ENCODE measurements around the gene TEX2. TPM values are rescaled to one million over a fixed set of nuclear protein-coding genes. Genes with fewer than 3 reads are reported as not detected.

TEX2 gene
- total and polyA plus RNA-seq, 2 donors (not counting 3 experiments of a cell fraction or from before 2014, with no cell fraction given), result 13.3 to 25.8 TPM

- POLR2A ChIA-PET, result no interaction called here
- intact Hi-C loops (cut with micrococcal nuclease) (no loop called here), dilution Hi-C loops (cut with MboI; ENCODE audit: extremely low pct_ligation_motif_present, low sequenced_read_pairs) (loop anchor here (25.0 kb wide), 1 partner anchor 87 kb away; no protein-coding TSS in a partner anchor)
- H3K79me2 ChIP-seq (ENCODE audit: control insufficient read depth, insufficient read depth, low read length), result peaks cover 40% of the 10 kb centered on the region
- no peak overlapping the region for H3K27ac ChIP-seq (ENCODE audit: insufficient read depth, low read depth, low read length)
- H4K20me1 ChIP-seq (replicated peaks; ENCODE audit: control insufficient read depth, extremely low read depth, insufficient read depth, low read length), result no peaks in the 10 kb centered on the region
- no peak overlapping the region for H3K9ac ChIP-seq (replicated peaks; ENCODE audit: extremely low read depth, insufficient read depth, low read length)
- no peak overlapping the region for H2AFZ ChIP-seq (ENCODE audit: low read depth, low read length)
- CTCF ChIA-PET, result interaction anchor here (0.9 to 2.5 kb wide), 4 partner anchors 9 to 158 kb away, joined by 4 to 9 read pairs (median 6); no protein-coding TSS in a partner anchor
- TF ChIP-seq POLR2AphosphoS5 (IDR thresholded peaks at IDR 0.05; ENCODE audit: insufficient read depth, low read depth, low read length), result no peak
- TF ChIP-seq MYC (IDR thresholded peaks at IDR 0.05; ENCODE audit: low read depth, low read length), result no peak
- no peak for TF ChIP-seq EZH2 (IDR thresholded peaks at IDR 0.05; ENCODE audit: borderline replicate concordance, low read depth, low read length, severe bottlenecking)
- no peak for TF ChIP-seq FOS (IDR thresholded peaks at IDR 0.05; ENCODE audit: borderline replicate concordance, insufficient read depth, low read length)
- TF ChIP-seq, protein P1, sequence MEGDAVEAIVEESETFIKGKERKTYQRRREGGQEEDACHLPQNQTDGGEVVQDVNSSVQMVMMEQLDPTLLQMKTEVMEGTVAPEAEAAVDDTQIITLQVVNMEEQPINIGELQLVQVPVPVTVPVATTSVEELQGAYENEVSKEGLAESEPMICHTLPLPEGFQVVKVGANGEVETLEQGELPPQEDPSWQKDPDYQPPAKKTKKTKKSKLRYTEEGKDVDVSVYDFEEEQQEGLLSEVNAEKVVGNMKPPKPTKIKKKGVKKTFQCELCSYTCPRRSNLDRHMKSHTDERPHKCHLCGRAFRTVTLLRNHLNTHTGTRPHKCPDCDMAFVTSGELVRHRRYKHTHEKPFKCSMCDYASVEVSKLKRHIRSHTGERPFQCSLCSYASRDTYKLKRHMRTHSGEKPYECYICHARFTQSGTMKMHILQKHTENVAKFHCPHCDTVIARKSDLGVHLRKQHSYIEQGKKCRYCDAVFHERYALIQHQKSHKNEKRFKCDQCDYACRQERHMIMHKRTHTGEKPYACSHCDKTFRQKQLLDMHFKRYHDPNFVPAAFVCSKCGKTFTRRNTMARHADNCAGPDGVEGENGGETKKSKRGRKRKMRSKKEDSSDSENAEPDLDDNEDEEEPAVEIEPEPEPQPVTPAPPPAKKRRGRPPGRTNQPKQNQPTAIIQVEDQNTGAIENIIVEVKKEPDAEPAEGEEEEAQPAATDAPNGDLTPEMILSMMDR (IDR thresholded peaks at IDR 0.05; ENCODE audit: extremely low read depth in 1 of 2, insufficient read depth in 1 of 2, low read depth in 1 of 2, low read length in 2 of 2), result no peak
- no peak overlapping the region for H3K4me2 ChIP-seq (ENCODE audit: insufficient read depth, low read length)
- H3K4me1 ChIP-seq (ENCODE audit: control insufficient read depth, extremely low read depth, insufficient read depth, low read length), result peaks cover 12% of the 10 kb centered on the region
- no TSS peak for BruUV-seq (replicated peaks)
- no peaks in the 10 kb centered on the region for H3K36me3 ChIP-seq (ENCODE audit: control insufficient read depth in 2 of 2, extremely low read depth in 1 of 2, insufficient read depth in 2 of 2, low read length in 2 of 2)
- FAIRE-seq (no peak), DNase-seq (ENCODE audit: low read depth, low spot score) (no peak)
- no peaks in the 10 kb centered on the region for H3K27me3 ChIP-seq (ENCODE audit: control insufficient read depth in 2 of 2, insufficient read depth in 2 of 2, low read length in 2 of 2)
- no peak overlapping the region for H3K4me3 ChIP-seq (replicated peaks in 1 of 3; ENCODE audit: insufficient read depth in 1 of 3, low read depth in 1 of 3, low read length in 3 of 3)
- no peaks in the 10 kb centered on the region for H3K9me1 ChIP-seq (replicated peaks; ENCODE audit: control insufficient read depth, extremely low read depth, insufficient read depth, low read length)
- no peaks in the 10 kb centered on the region for H3K9me3 ChIP-seq (replicated peaks; ENCODE audit: control insufficient read depth, insufficient read depth, low read length)
Observed at GRCh38 chr17:64124609-64125008, 138.5 kb downstream of the TEX2 start.

GRCh38 chr17:64123114-64123513 lies 139.9 kb downstream of the TEX2 start:
- H3K4me3 ChIP-seq (replicated peaks in 1 of 3; ENCODE audit: insufficient read depth in 1 of 3, low read depth in 1 of 3, low read length in 3 of 3), result no peak overlapping the region
- FAIRE-seq, result peak; percentile 12
- intact Hi-C loops (cut with micrococcal nuclease), result no loop called here
- BruUV-seq (replicated peaks), result no TSS peak
- no peaks in the 10 kb centered on the region for H4K20me1 ChIP-seq (replicated peaks; ENCODE audit: control insufficient read depth, extremely low read depth, insufficient read depth, low read length)
- H3K36me3 ChIP-seq (ENCODE audit: control insufficient read depth in 2 of 2, extremely low read depth in 1 of 2, insufficient read depth in 2 of 2, low read length in 2 of 2), result no peaks in the 10 kb centered on the region
- no peaks in the 10 kb centered on the region for H3K9me3 ChIP-seq (replicated peaks; ENCODE audit: control insufficient read depth, insufficient read depth, low read length)
- no peak for TF ChIP-seq GATA2 (IDR thresholded peaks at IDR 0.05; ENCODE audit: insufficient read depth, insufficient read length, low read depth, low read length)
- TF ChIP-seq, protein P2, sequence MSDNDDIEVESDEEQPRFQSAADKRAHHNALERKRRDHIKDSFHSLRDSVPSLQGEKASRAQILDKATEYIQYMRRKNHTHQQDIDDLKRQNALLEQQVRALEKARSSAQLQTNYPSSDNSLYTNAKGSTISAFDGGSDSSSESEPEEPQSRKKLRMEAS (IDR thresholded peaks at IDR 0.05; ENCODE audit: insufficient read depth, insufficient read length), result no peak
- no peak for TF ChIP-seq EZH2 (IDR thresholded peaks at IDR 0.05; ENCODE audit: borderline replicate concordance, low read depth, low read length, severe bottlenecking)
- TF ChIP-seq, protein P1 (IDR thresholded peaks at IDR 0.05; ENCODE audit: extremely low read depth in 1 of 2, insufficient read depth in 1 of 2, low read depth in 1 of 2, low read length in 2 of 2), result no peak
- TF ChIP-seq MYC (IDR thresholded peaks at IDR 0.05; ENCODE audit: low read depth, low read length), result no peak
- no peak for TF ChIP-seq POLR2AphosphoS5 (IDR thresholded peaks at IDR 0.05; ENCODE audit: insufficient read depth, low read depth, low read length)
- TF ChIP-seq POLR2A (IDR thresholded peaks at IDR 0.05; ENCODE audit: low read depth, low read length), result no peak
- no peak for TF ChIP-seq FOS (IDR thresholded peaks at IDR 0.05; ENCODE audit: borderline replicate concordance, insufficient read depth, low read length)
- no peak for TF ChIP-seq JUN (IDR thresholded peaks at IDR 0.05; ENCODE audit: borderline replicate concordance, insufficient read depth, insufficient read length, low read depth)
- H3K4me1 ChIP-seq (ENCODE audit: control insufficient read depth, extremely low read depth, insufficient read depth, low read length), result peaks cover 2% of the 10 kb centered on the region
- H3K9me1 ChIP-seq (replicated peaks; ENCODE audit: control insufficient read depth, extremely low read depth, insufficient read depth, low read length), result no peaks in the 10 kb centered on the region
- DNase-seq (ENCODE audit: low read depth, low spot score), result no peak
- dilution Hi-C loops (cut with MboI; ENCODE audit: extremely low pct_ligation_motif_present, low sequenced_read_pairs), result no loop called here
- peaks cover 28% of the 10 kb centered on the region for H3K79me2 ChIP-seq (ENCODE audit: control insufficient read depth, insufficient read depth, low read length)
- ChIA-PET CTCF (interaction anchor here (1.6 to 2.0 kb wide), 2 partner anchors 9 to 10 kb away, joined by 4 to 8 read pairs; no protein-coding TSS in a partner anchor), POLR2A (no interaction called here)
- no peaks in the 10 kb centered on the region for H3K27me3 ChIP-seq (ENCODE audit: control insufficient read depth in 2 of 2, insufficient read depth in 2 of 2, low read length in 2 of 2)
- no peak overlapping the region for H3K4me2 ChIP-seq (ENCODE audit: insufficient read depth, low read length)
- no peak overlapping the region for H3K9ac ChIP-seq (replicated peaks; ENCODE audit: extremely low read depth, insufficient read depth, low read length)
- H2AFZ ChIP-seq (ENCODE audit: low read depth, low read length), result no peak overlapping the region
- H3K27ac ChIP-seq (ENCODE audit: insufficient read depth, low read depth, low read length), result no peak overlapping the region

Data from endothelial cell of umbilical vein (primary cell).